ENCODE data around the gene ZNF77.
"Not testable (repeated sequence)": the region's sequence is repeated elsewhere in the genome, so short reads cannot be mapped to it uniquely, and the experiment has no call there.

The ZNF77 gene

DNA sequence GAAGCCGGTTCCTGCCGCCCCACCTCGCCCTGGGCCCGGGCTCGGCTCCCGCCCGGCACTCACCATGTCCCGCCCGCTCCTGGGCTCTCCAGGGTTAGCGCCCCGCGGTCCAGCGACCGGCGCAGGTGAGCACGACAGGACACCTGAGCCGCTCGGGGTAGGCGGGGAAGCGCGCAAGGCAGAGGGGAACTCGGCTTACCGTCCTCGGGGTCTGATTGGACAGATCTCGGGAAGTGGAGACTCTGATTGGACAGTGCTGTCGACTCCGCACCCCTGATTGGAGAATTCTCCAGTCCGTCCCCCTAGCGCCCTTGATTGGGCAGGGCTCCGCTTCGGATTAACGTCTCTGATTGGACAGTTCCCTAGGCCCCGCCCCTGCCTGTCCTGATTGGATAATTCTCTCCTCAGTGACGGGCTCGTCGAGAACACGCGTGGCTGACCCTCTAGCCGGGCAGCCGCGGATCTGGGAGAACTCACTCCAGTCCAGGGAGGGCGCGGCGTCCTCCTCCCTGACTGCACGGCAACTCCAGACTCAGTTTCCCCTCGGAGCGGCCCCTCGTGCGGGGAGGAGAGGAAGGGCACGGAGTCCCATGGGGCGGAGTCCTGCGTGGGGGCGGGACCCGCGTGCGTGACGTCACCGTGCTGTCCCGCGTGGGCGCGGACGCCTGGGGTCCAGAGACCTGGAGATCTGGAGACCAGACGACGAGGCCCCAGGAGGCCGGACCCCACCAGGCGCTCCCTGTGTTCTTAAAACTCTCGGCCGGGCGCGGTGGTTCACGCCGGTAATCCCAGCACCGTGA lies at the start of gene ZNF77:
Gene ZNF77, minus strand, starts transcription at position 197 of the 800 bp plus-strand sequence. Its CDS starts 131 bp downstream, at position 66.
- peak; percentile 99 for DNase-seq

DNA sequence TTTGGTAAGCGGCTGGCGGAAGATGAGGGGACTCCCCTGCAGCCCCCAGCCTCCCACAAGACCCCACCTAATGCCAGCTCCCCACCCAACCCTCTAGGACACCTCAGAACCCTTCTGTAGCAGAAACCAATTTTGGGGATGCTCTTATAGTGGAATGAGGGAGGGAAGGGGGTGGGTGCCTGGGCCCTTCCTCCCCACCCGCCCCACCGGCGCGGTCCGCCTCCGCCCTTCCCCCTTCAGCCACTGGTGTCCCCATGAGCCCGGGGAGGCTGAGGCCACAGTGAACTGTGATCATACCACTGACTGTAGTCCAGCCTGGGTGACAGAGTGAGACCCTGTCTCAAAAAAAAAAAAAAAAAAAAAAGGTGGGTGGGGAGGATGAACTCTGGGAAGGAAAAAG lies 48.8 kb upstream of the ZNF77 start:
- no peak for DNase-seq

GRCh38 chr19:2992958-2993357 lies 48.2 kb upstream of the ZNF77 start:
- DNase-seq: no peak

DNA sequence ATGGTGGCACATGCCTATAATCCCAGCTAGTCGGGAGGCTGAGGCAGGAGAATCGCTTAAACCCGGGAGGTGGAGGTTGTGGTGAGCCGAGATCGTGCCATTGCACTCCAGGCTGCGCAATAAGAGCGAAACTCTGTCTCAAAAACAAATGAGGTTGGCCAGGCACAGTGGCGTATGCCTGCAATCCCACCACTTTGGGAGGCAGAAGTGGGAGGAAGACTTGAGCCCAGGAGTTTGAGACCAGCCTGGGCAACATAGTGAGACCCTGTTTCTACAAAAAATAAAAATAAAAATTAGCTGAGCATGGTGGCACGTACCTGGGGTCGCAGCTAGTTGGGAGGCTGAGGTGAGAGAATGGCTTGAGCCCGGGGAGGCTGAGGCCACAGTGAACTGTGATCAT lies 47.6 kb upstream of the ZNF77 start:
- DNase-seq: not testable (repeated sequence)

- no peak for DNase-seq
Measured at GRCh38 chr19:2989236-2989946, 44.6 kb upstream of the ZNF77 start.

GRCh38 chr19:2988568-2988967 lies 43.8 kb upstream of the ZNF77 start:
- no peak for DNase-seq

GRCh38 chr19:2987797-2988196 lies 43.0 kb upstream of the ZNF77 start:
- DNase-seq: no peak

- DNase-seq: no peak
Measured at GRCh38 chr19:2986951-2987524, 42.3 kb upstream of the ZNF77 start.

DNA sequence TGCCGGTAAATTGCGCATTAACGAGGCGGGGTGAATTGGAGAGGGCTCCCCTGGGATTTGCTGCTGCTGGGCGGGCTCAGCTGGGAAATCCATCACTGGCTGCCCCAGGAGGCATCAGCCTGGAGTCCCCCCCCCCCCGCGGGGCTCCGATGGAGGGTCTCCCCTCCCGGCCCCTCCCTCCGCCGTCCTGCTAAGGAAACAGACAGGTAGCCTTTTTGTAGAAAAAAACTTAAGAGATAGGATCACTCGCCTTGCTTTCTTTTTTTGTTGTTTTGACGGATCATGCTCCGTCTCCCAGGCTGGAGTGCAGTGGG lies 39.4 kb upstream of the ZNF77 start:
- DNase-seq: no peak

GRCh38 chr19:2983351-2984214 lies 38.8 kb upstream of the ZNF77 start:
- peak; percentile 12 for DNase-seq

DNA sequence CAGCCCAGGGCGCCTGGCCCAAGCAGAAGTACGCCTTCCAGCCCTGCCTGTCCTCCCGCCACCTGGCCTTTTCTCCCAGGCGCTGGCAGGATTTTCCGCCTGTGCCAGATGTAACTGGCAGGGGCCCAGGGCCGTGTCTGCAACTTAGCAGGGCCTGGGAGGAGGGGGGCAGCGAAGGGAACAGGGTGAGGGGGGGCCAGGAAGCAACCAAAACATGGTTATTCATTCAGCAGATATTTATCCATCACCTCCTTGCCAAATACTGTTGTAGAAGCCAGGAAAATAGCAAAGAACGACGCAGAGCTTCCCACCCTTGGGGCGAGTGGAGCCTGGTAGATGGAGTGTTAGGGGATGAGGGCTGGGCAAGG lies 38.2 kb upstream of the ZNF77 start:
- no peak for DNase-seq

GRCh38 chr19:2982561-2982960 lies 37.8 kb upstream of the ZNF77 start:
- DNase-seq: no peak

DNA sequence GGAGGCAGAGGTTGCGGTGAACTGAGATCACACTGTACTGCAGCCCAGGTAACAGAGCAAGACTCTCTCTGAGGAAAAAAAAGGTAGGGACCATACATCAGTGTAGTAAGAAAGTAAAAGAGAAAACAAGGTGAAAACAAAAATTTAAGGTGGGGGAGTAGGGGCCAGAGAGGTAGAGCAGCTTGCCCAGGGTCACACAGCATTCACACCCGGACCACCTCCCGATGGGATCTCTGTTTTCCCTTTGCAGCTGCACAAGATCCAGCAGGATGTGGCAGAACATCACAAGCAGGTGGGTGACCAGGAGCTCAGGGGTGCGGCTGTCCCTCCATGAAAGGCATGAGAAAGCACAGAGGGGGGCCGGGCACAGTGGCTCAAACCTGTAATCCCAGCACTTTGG lies 37.1 kb upstream of the ZNF77 start:
- DNase-seq: no peak

- no peak for DNase-seq
Measured at GRCh38 chr19:2978772-2979171, 34.0 kb upstream of the ZNF77 start.

- no peak for DNase-seq
Measured at GRCh38 chr19:2978166-2978767, 33.5 kb upstream of the ZNF77 start.

GRCh38 chr19:2977746-2978138 lies 33.0 kb upstream of the ZNF77 start:
- no peak for DNase-seq

GRCh38 chr19:2977001-2977745 lies 32.4 kb upstream of the ZNF77 start, which contains the start of gene TLE6:
Gene TLE6 (plus strand): TSS chr19:2977564. CDS start chr19:2978234, 670 bp downstream.
- DNase-seq: peak; percentile 95

DNA sequence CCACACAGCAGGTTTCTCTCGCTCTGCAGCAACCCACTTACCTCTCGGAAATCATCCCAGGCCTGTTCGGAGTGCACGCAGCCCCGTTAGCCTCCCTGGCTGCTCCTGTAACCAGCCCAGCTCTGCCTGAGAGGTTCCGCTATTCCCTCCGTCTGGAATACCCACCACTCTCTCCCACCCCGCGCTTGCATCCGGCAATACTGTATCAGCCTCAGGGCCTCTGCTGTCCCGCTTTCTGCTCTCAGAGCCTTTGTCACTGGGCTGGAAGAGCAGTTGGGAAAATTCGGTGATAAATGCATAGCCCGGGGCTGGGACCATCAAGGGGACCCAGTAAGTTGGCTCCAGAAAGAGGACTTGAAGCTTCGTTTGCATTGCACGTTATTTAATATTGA lies 31.8 kb upstream of the ZNF77 start:
- no peak for DNase-seq

DNA sequence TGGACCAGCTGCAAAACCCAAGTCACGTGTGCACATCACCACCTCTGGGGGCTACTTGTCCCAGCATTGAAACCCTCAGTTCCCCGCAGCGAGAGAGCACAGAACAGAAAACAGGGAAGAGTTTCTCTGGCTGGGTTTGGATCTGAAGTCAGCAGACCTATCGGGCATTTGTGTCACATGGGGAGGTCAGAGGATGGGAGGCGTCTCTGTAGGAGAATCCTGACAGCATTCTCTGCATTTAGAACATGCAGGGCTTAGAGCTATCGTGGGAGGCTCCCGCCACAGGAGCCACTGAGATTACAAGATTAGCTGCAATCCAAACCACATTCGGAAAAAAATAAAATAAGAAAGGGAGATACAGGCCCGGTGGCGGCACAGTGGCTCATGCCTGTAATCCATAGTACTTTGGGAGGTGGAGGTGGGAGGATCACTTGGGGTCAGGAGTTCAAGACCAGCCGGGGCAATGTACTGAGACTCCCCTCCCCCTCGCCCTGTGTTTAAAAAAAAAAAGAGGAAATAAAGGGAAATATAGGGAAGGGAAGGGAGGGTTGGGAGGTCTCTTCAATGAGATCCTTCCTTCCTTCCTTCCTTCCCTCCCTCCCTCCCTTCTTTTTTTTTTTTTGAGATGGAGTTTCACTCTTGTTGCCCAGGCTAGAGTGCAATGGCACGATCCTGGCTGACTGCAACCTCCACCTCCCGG lies 29.7 kb upstream of the ZNF77 start:
- peak; percentile 64 for DNase-seq

DNA sequence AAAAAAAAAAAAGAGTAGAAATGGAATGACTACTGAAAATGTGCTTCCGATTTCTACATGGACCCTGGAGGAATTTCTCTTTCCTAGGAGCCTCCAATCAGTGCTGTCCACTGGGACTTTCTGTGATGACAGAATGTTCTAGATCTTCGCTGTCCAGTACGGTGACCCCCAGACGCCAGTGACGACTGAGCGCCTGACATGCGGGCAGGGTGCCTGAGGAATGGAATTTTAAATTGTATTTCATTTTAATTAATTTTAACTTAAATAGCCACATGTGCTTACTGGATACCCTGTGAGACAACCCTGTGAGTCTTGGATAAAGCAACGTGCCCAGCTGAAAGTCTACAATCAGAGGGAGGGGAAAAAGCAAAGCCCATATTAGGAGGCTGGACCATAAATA lies 28.5 kb upstream of the ZNF77 start:
- no peak for DNase-seq

DNA sequence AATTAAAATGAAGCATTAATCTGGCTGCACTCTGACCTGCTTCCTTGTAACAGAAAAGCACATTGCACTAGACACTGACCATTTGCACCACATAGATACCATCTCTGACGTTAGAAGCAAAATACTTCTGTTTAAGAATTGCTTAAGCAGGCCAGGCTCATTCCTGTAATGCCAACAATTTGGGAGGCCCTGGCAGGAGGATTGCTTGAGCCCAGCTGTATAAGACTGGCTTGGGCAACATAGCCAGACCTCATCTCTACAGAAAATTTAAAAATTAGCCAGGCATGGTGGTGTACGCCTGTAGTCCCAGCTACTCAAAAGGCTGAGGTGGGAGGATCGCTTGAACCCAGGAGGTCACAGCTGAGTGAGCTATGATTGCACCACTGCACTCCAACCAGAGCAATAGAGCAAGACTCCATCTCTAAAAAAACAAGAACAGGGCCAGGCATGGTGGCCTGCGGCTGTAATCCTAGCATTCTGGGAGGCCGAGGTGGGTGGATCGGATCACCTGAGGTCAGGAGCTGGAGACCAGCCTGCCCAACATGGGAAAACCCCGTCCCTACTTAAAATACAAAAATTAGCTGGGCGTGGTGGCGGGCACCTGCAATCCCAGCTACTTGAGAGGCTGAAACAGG lies 25.5 kb upstream of the ZNF77 start:
- no peak for DNase-seq

All from suppressor macrophage treated with lipopolysaccharide for 4 hours (primary cell).